Anterior cingulate cortex (tissue), 58 donors: ENCODE measurements around the gene PALS1.
"Not testable (repeated sequence)": the region's sequence is repeated elsewhere in the genome, so short reads cannot be mapped to it uniquely, and the experiment has no call there.

Experiments used
- DNase-seq, 58 donors: peaks; one replicate each; lab custom pipeline; 2025; lab: John Stamatoyannopoulos, UW

Gene PALS1

DNA sequence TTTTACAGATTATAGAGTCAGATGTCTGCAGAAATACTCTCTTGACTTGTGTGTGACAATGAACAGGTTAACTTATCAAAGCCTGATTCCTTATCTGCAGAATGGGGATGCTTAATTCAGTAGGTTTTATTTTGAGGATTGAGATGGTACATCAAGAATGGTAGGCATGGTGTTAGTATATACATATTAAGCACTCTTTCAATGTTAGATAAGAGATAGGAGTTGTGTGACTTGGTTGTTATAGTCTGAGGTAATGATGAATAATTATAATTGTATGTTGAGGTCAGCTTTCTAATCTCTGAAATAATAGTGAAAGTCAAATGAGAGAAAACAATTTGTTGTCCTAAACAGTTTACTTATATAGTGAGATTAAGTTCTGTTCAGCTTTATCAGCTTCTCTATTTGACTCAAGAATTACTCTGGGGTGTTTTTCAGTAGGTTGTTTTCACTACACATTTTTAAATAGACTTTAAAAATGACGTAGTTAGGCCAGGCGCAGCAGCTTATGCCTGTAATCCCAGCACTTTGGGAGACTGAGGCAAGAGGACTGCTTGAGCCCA, 11.9 kb downstream of the PALS1 start:
- no peak for DNase-seq

DNA sequence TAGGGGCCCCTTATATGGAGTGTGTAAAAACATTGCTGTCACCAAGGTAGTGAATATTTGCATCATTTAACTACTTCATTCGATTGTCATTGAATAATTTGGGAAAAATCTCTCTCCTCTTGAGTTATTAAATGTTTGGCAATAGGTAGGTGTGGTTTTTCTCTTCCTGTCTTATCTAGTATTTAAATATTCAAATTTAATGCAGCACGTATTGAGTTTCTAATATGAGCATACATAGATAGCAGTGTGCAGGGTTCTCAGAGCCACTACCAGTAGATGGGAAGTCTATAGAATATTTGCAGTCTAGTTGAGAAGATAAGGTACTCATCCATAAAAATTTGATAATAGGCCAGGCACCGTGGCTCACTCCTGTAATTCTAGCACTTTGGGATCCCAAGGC, 16.7 kb downstream of the PALS1 start:
- DNase-seq = no peak

- DNase-seq = no peak
These were observed 19.7 kb downstream of the PALS1 start for GRCh38 chr14:67260965-67261364.

GRCh38 chr14:67263499-67264149, 22.4 kb downstream of the PALS1 start:
- DNase-seq = no peak

GRCh38 chr14:67265131-67265530, 23.9 kb downstream of the PALS1 start:
- no peak for DNase-seq

DNA sequence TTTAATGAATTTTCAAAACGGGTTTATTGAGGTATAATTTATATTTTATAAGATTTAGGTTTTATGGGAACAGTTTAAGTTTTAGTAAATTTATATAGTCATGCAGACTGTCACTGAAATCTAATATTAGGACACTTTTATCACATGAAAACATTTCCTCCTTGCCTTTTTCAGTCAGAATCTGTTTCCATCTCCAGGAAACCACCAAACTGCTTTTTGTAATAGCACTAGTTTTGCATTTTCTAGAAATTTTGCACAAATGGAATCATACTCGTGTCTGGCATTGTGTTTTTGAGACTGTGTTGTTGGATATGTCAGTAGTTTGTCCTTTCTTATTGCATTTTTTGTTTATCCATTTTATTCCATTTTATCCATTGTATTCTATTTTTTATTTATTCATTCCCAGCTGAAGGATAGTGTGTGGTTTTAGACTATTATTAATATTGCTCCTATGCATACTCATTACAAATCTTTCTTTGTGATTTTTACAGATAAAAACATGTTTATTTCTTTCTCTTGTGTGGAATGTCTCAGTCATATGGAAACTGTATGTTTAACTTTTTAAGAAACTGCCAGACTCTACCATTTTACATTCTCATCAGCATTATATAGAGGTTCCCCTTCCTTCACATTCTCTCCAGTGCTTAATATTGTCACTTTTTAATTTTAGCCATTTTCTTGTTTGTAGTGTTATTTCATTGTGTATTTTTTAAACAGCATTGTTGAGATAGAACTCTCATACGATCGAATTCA, 26.5 kb downstream of the PALS1 start:
- DNase-seq = no peak

GRCh38 chr14:67268426-67269150, 27.4 kb downstream of the PALS1 start:
- DNase-seq = peak in 9 of 58 donors; percentile 2 to 39 (median 9)

DNA sequence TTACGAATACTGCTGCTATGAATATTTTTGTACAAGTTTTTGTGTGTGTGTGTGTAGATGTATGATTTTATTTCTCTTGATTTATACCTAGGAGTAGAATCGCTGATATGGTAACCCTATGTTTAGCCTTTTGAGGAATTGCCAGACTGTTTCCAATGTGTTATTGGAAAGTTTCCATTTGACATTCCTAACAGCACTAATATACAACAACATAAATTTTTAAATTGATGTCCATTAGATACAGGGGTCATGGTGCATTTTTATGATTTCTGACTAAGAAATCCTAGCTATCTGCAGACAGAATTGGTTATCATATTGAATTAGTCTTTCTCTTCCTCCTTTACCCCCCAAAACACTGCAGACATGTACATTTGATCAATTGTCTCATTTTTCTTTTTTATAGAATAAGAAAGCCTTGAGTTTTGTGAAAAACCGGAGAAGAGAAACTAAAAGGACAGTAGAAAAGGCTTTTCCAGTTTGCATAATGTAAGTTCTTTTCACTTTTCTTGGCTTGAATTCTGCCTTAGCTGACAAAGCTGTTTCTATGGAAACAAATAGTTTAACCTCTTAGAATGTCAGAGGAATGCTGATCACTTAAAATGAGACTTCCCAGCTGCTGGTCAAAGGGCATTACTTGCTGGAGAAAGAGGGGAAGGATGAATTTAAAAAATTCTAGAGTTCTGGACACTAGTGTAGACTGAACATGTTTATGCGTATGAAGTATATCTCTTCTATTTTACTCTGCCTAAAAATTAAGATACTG, 28.2 kb downstream of the PALS1 start:
- DNase-seq = peak in 1 of 58 donors; percentile 36

GRCh38 chr14:67270145-67270753, 29.0 kb downstream of the PALS1 start:
- peak in 2 of 58 donors; percentile 9 to 35 for DNase-seq

DNA sequence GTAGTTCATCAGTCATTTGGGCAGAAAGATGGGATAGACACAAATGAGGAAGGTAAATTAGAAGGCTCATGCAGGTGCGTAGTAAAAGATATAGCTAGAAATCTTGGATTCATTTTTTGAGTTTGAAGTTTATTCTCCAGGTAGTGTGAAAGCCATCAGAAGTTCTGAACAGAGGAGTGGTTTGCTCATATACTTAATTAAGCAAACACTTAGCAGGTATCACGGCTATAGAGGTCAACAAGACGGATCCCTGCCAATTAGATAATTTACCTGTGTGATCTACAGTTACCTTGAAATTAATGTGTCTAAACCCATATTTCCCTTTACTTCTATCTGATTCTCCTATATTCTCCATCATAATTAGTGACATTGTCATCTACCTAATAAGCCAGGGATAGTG, 29.7 kb downstream of the PALS1 start:
- DNase-seq = no peak

DNA sequence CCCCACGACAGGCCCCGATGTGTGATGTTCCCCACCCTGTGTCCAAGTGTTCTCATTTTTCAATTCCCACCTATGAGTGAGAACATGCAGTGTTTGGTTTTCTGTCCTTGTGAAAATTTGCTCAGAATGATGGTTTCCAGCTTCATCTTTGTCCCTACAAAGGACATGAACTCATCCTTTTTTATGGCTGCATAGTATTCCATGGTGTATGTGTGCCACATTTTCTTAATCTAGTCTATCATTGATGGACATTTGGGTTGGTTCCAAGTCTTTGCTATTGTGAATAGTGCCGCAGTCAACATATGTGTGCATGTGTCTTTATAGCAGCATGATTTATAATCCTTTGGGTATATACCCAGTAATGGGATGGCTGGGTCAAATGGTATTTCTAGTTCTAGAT, 32.0 kb downstream of the PALS1 start:
- not testable (repeated sequence) for DNase-seq

GRCh38 chr14:67276131-67276530, 34.9 kb downstream of the PALS1 start:
- peak in 1 of 58 donors; percentile 61 for DNase-seq

GRCh38 chr14:67280506-67280905, 39.3 kb downstream of the PALS1 start:
- DNase-seq = no peak

DNA sequence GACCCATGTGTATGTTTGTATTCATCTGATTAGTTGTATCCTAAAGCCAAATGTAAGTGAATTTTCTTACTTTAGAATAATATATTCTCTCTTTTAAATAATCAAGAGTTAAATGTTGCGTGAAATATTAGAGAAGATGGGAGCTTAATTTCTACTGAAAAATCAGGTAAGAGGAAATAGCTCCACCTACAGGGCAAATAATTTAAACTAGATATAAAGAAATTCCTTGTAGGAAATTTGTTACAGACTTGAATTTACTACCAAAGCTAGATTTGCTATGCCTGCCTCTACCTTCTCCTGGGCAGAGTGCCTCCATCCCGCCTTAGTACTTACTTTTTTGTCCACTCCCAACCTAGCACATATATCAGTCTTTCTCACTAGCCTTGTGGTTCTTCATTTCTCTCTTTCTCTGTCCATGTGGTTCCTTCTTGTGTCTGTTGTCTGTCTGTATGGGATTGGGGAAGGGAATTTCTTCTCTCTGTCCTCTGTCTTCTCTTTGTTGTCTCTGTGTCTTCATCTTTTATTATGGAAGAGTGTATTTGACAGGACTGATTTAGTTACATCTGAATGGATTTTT, 44.7 kb downstream of the PALS1 start:
- peak in 2 of 58 donors; percentile 3 to 35 for DNase-seq
